Measurements from ENCODE around the gene TNFRSF12A. TPM values are rescaled to one million over a fixed set of nuclear protein-coding genes. Genes with fewer than 3 reads are reported as not detected.

TNFRSF12A gene
- total and polyA plus RNA-seq, 9 of the 15 experiments (the other 6 are each of a cell fraction or from before 2014, with no cell fraction given) = 0.41 to 61.8 (median 26.5) TPM

GRCh38 chr16:3020247-3020603, at the start of gene TNFRSF12A (continued):
- TF ChIP-seq REST (IDR thresholded peaks at IDR 0.05; ENCODE audit: borderline replicate concordance) = no peak
- no peak for TF ChIP-seq REST (CRISPR knock-in tag; IDR thresholded peaks at IDR 0.05; ENCODE audit: low read depth)
- no peak for TF ChIP-seq ZNF561 (CRISPR knock-in tag; conservative IDR thresholded peaks at IDR 0.05)
- no peak for TF ChIP-seq ZBTB26 (CRISPR knock-in tag; IDR thresholded peaks at IDR 0.05)
- TF ChIP-seq TCF7L2 (IDR thresholded peaks at IDR 0.05; ENCODE audit: low read depth, low read length) = no peak
- TF ChIP-seq HNRNPLL (IDR thresholded peaks at IDR 0.05; ENCODE audit: low read depth, low read length, poor library complexity, severe bottlenecking) = peak; percentile 63
- TF ChIP-seq PREB (CRISPR knock-in tag; IDR thresholded peaks at IDR 0.05) = no peak
- no peak for TF ChIP-seq SMARCA5 (IDR thresholded peaks at IDR 0.05)
- no peak for TF ChIP-seq PHF21A (IDR thresholded peaks at IDR 0.05; ENCODE audit: borderline replicate concordance, low read depth)
- peak; percentile 6 to 12; a peak in 1 of 4 replicates for TF ChIP-seq RAD21 (CRISPR knock-in tag; conservative IDR thresholded peaks at IDR 0.05 in 1 of 2, IDR thresholded peaks at IDR 0.05 in 1 of 2)
- TF ChIP-seq L3MBTL2 (IDR thresholded peaks at IDR 0.05) = 0 out of 2 replicates have a peak, but pooled peaks have one; percentile 56
- no peak for TF ChIP-seq ZNF408 (CRISPR knock-in tag; IDR thresholded peaks at IDR 0.05; ENCODE audit: low read depth)
- no peak for TF ChIP-seq ZNF695 (CRISPR knock-in tag; IDR thresholded peaks at IDR 0.05)
- no peak for TF ChIP-seq GTF3C2 (IDR thresholded peaks at IDR 0.05; ENCODE audit: borderline replicate concordance, extremely low read depth, insufficient read length)

Measured in K562 (cell line).